ENCODE data around the gene PLXDC2. TPM values are rescaled to one million over a fixed set of nuclear protein-coding genes. Genes with fewer than 3 reads are reported as not detected.

PLXDC2 gene
- polyA plus RNA-seq, 6 donors from 2014 or later, result 0.15 to 1.3 (median 0.35) TPM; not detected in 1

GRCh38 chr10:19882621-19883020 is 66.4 kb downstream of the PLXDC2 start:
- no peak for ATAC-seq (ENCODE audit: low read depth in 2 of 2)
- Mint-ChIP-seq H3K4me1 (no peaks in the 10 kb centered on the region), H3K9me3 (peaks cover 0 to 6% (median 0%) of the 10 kb centered on the region in 7 donors), H3K4me3 (no peak overlapping the region), H3K27me3 (no peaks in the 10 kb centered on the region), H3K36me3 (no peaks in the 10 kb centered on the region), H3K27ac (no peak overlapping the region)
- no peak for DNase-seq

GRCh38 chr10:19888061-19888660 is 71.9 kb downstream of the PLXDC2 start:
- ATAC-seq (ENCODE audit: low read depth in 2 of 2), result no peak
- Mint-ChIP-seq H3K9me3 (peaks cover 0 to 5% (median 0%) of the 10 kb centered on the region in 7 donors), H3K4me1 (no peaks in the 10 kb centered on the region), H3K36me3 (no peaks in the 10 kb centered on the region), H3K4me3 (no peak overlapping the region), H3K27ac (no peak overlapping the region), H3K27me3 (no peaks in the 10 kb centered on the region)
- no peak for DNase-seq

GRCh38 chr10:19889256-19889655 is 73.0 kb downstream of the PLXDC2 start:
- peaks cover 0 to 5% (median 0%) of the 10 kb centered on the region in 7 donors for H3K9me3 Mint-ChIP-seq

GRCh38 chr10:19891429-19891828 is 75.2 kb downstream of the PLXDC2 start:
- Mint-ChIP-seq H3K4me3 (no peak overlapping the region), H3K27ac (no peak overlapping the region), H3K36me3 (no peaks in the 10 kb centered on the region), H3K9me3 (peaks cover 0 to 6% (median 2%) of the 10 kb centered on the region in 7 donors), H3K4me1 (no peaks in the 10 kb centered on the region), H3K27me3 (no peaks in the 10 kb centered on the region)
- DNase-seq (no peak), ATAC-seq (ENCODE audit: low read depth in 2 of 2) (no peak)

More at GRCh38 chr10:19889256-19889655, 73.0 kb downstream of the PLXDC2 start:
- Mint-ChIP-seq H3K4me3 (no peak overlapping the region), H3K27me3 (no peaks in the 10 kb centered on the region), H3K4me1 (no peaks in the 10 kb centered on the region), H3K27ac (no peak overlapping the region), H3K36me3 (no peaks in the 10 kb centered on the region)
- no peak for ATAC-seq (ENCODE audit: low read depth in 2 of 2)
- DNase-seq, result no peak

GRCh38 chr10:19892270-19892669 is 76.0 kb downstream of the PLXDC2 start:
- ATAC-seq (ENCODE audit: low read depth in 2 of 2) (no peak), DNase-seq (no peak)
- Mint-ChIP-seq H3K4me1 (no peaks in the 10 kb centered on the region), H3K9me3 (peaks cover 0 to 6% (median 4%) of the 10 kb centered on the region in 7 donors), H3K4me3 (no peak overlapping the region), H3K27ac (no peak overlapping the region), H3K27me3 (no peaks in the 10 kb centered on the region), H3K36me3 (no peaks in the 10 kb centered on the region)

- Mint-ChIP-seq H3K4me3 (no peak overlapping the region), H3K27ac (no peak overlapping the region), H3K27me3 (no peaks in the 10 kb centered on the region), H3K9me3 (peaks cover 0 to 6% (median 4%) of the 10 kb centered on the region in 7 donors), H3K4me1 (no peaks in the 10 kb centered on the region), H3K36me3 (no peaks in the 10 kb centered on the region)
- no peak for DNase-seq
- no peak for ATAC-seq (ENCODE audit: low read depth in 2 of 2)
Observed at GRCh38 chr10:19892677-19893076, 76.4 kb downstream of the PLXDC2 start.

- Mint-ChIP-seq H3K4me1 (no peaks in the 10 kb centered on the region), H3K9me3 (peaks cover 0 to 6% (median 4%) of the 10 kb centered on the region in 7 donors)
Observed at GRCh38 chr10:19895500-19895899, 79.3 kb downstream of the PLXDC2 start.

GRCh38 chr10:19902456-19902855 is 86.2 kb downstream of the PLXDC2 start:
- Mint-ChIP-seq H3K4me1 (no peaks in the 10 kb centered on the region), H3K36me3 (no peaks in the 10 kb centered on the region), H3K27me3 (peaks cover 0 to 4% (median 0%) of the 10 kb centered on the region in 3 donors), H3K27ac (no peak overlapping the region), H3K4me3 (no peak overlapping the region), H3K9me3 (peaks cover 0 to 6% (median 2%) of the 10 kb centered on the region in 7 donors)
- DNase-seq, result no peak
- no peak for ATAC-seq (ENCODE audit: low read depth in 2 of 2)

More at GRCh38 chr10:19895500-19895899, 79.3 kb downstream of the PLXDC2 start:
- ATAC-seq (ENCODE audit: low read depth in 2 of 2), result no peak
- no peaks in the 10 kb centered on the region for H3K27me3 Mint-ChIP-seq
- H3K36me3 Mint-ChIP-seq, result no peaks in the 10 kb centered on the region
- DNase-seq, result no peak
- no peak overlapping the region for H3K4me3 Mint-ChIP-seq
- H3K27ac Mint-ChIP-seq, result no peak overlapping the region

GRCh38 chr10:19904202-19904661 is 88.0 kb downstream of the PLXDC2 start:
- H3K4me3 Mint-ChIP-seq, result no peak overlapping the region
- DNase-seq, result no peak
- peaks cover 0 to 6% (median 2%) of the 10 kb centered on the region in 7 donors for H3K9me3 Mint-ChIP-seq
- peaks cover 0 to 4% (median 0%) of the 10 kb centered on the region in 3 donors for H3K27me3 Mint-ChIP-seq
- ATAC-seq (ENCODE audit: low read depth in 2 of 2), result no peak
- no peaks in the 10 kb centered on the region for H3K36me3 Mint-ChIP-seq
- no peaks in the 10 kb centered on the region for H3K4me1 Mint-ChIP-seq
- H3K27ac Mint-ChIP-seq, result no peak overlapping the region

GRCh38 chr10:19906108-19906791 is 90.0 kb downstream of the PLXDC2 start:
- H3K27me3 Mint-ChIP-seq, result peaks cover 0 to 4% (median 0%) of the 10 kb centered on the region in 3 donors
- H3K27ac Mint-ChIP-seq, result no peak overlapping the region
- peaks cover 0 to 6% (median 4%) of the 10 kb centered on the region in 7 donors for H3K9me3 Mint-ChIP-seq

GRCh38 chr10:19908991-19909696 is 92.9 kb downstream of the PLXDC2 start:
- Mint-ChIP-seq H3K9me3 (peaks cover 0 to 10% (median 2%) of the 10 kb centered on the region in 7 donors), H3K36me3 (no peaks in the 10 kb centered on the region), H3K27me3 (peaks cover 0 to 4% (median 0%) of the 10 kb centered on the region in 3 donors), H3K4me1 (no peaks in the 10 kb centered on the region), H3K27ac (no peak overlapping the region), H3K4me3 (no peak overlapping the region)
- ATAC-seq (ENCODE audit: low read depth in 2 of 2), result no peak
- DNase-seq, result no peak

More at GRCh38 chr10:19906108-19906791, 90.0 kb downstream of the PLXDC2 start:
- Mint-ChIP-seq H3K36me3 (no peaks in the 10 kb centered on the region), H3K4me1 (no peaks in the 10 kb centered on the region), H3K4me3 (no peak overlapping the region)
- DNase-seq (no peak), ATAC-seq (ENCODE audit: low read depth in 2 of 2) (no peak)

GRCh38 chr10:19911886-19912285 is 95.7 kb downstream of the PLXDC2 start:
- Mint-ChIP-seq H3K4me1 (no peaks in the 10 kb centered on the region), H3K36me3 (no peaks in the 10 kb centered on the region), H3K27ac (no peak overlapping the region), H3K9me3 (peaks cover 0 to 16% (median 5%) of the 10 kb centered on the region in 7 donors), H3K4me3 (no peak overlapping the region), H3K27me3 (no peaks in the 10 kb centered on the region)
- ATAC-seq (ENCODE audit: low read depth in 2 of 2) (no peak), DNase-seq (no peak)

GRCh38 chr10:19913987-19914386 is 97.8 kb downstream of the PLXDC2 start:
- no peak overlapping the region for H3K4me3 Mint-ChIP-seq
- H3K27me3 Mint-ChIP-seq, result no peaks in the 10 kb centered on the region
- DNase-seq (no peak), ATAC-seq (ENCODE audit: low read depth in 2 of 2) (no peak)
- H3K4me1 Mint-ChIP-seq, result no peaks in the 10 kb centered on the region
- no peak overlapping the region for H3K27ac Mint-ChIP-seq
- peaks cover 0 to 16% (median 5%) of the 10 kb centered on the region in 7 donors for H3K9me3 Mint-ChIP-seq
- H3K36me3 Mint-ChIP-seq, result no peaks in the 10 kb centered on the region

Data from naive B cell (primary cell).